Spinal cord (tissue), 10 donors: ENCODE data around the gene MAP3K4. TPM values are rescaled to one million over a fixed set of nuclear protein-coding genes. Genes with fewer than 3 reads are reported as not detected.

ENCODE experiments used
- DNase-seq, 6 donors: peaks; one replicate each; pipeline versions ENCODE4 v3.0.0 to v3.0.0-alpha.2; 2013 to 2015; ENCODE audit warnings: low spot score in 6 of 6, low read depth in 4 of 6
- H3K27ac ChIP-seq: one replicate; pipeline ENCODE4 v1.5.1; 2013; ENCODE audit warnings: low read depth, low read length, control low read depth
- H3K27me3 ChIP-seq: one replicate; pipeline ENCODE4 v1.6.1; 2013; ENCODE audit warnings: low read length; ENCODE audit not compliant: control insufficient read depth, insufficient read depth
- H3K36me3 ChIP-seq: one replicate; pipeline ENCODE4 v1.6.1; 2013; ENCODE audit warnings: low read length; ENCODE audit not compliant: control insufficient read depth, insufficient read depth
- H3K4me1 ChIP-seq: one replicate; pipeline ENCODE4 v1.6.1; 2013; ENCODE audit warnings: low read length; ENCODE audit not compliant: control insufficient read depth, insufficient read depth
- H3K4me3 ChIP-seq: one replicate; pipeline ENCODE4 v1.5.1; 2013; ENCODE audit warnings: low read depth, low read length, control low read depth
- H3K9me3 ChIP-seq: one replicate; pipeline ENCODE4 v1.6.1; 2013; ENCODE audit warnings: low read length; ENCODE audit not compliant: control insufficient read depth, insufficient read depth
- WGBS: methylation state at CpG from one replicate; pipeline ENCODE4 v1.1.5; 2013; ENCODE audit warnings: missing lambda C conversion rate; ENCODE audit not compliant: insufficient coverage; 5-methylcytosine and 5-hydroxymethylcytosine counted together
- polyA plus RNA-seq, 2 donors: library from polyadenylated mRNA; unstranded; fragments of 120-200 nt; gene quantifications; one replicate each; pipeline ENCODE4 v1.2.1, GENCODE V29; 2013; ENCODE audit not compliant: insufficient read length in 2 of 2
- total RNA-seq, 2 donors: library from RNA; depleted of rRNA in 1 of 2; stranded (reverse); fragments of 120-200 nt in 1 of 2; fragments of >200 nt in 1 of 2; gene quantifications; one replicate each; pipeline versions ENCODE4 v1.2.3 to v1.2.4, GENCODE V29; 2013 to 2014
- donor health status: healthy.

Gene MAP3K4
- total and polyA plus RNA-seq, 4 donors, result 32.0 to 48.1 (median 41.6) TPM

- no peaks in the 10 kb centered on the region for H3K27me3 ChIP-seq
- WGBS, result no CpG with 5 or more reads among the region's 8 CpGs
- no peaks in the 10 kb centered on the region for H3K9me3 ChIP-seq
- no peak overlapping the region for H3K4me3 ChIP-seq
- H3K27ac ChIP-seq, result no peak overlapping the region
- DNase-seq, result no peak
- H3K36me3 ChIP-seq, result no peaks in the 10 kb centered on the region
- H3K4me1 ChIP-seq, result no peaks in the 10 kb centered on the region
Observed at GRCh38 chr6:161029195-161029809, 37.7 kb downstream of the MAP3K4 start.

GRCh38 chr6:161031721-161032495 is 40.3 kb downstream of the MAP3K4 start:
- Histone ChIP-seq H3K4me3 (no peak overlapping the region), H3K36me3 (no peaks in the 10 kb centered on the region), H3K27me3 (no peaks in the 10 kb centered on the region), H3K27ac (no peak overlapping the region), H3K4me1 (no peaks in the 10 kb centered on the region), H3K9me3 (no peaks in the 10 kb centered on the region)
- no peak for DNase-seq
- WGBS, result no CpG with 5 or more reads among the region's 3 CpGs

- H3K4me1 ChIP-seq, result no peaks in the 10 kb centered on the region
- H3K9me3 ChIP-seq, result no peaks in the 10 kb centered on the region
- H3K27ac ChIP-seq, result no peak overlapping the region
- H3K36me3 ChIP-seq, result peaks cover 2% of the 10 kb centered on the region
- no peak overlapping the region for H3K4me3 ChIP-seq
- DNase-seq, result no peak
- H3K27me3 ChIP-seq, result no peaks in the 10 kb centered on the region
- WGBS, result 86% methylated on average over 1 of the region's 5 CpGs
Observed at GRCh38 chr6:161033667-161034066, 42.1 kb downstream of the MAP3K4 start.

GRCh38 chr6:161035182-161035980 is 43.8 kb downstream of the MAP3K4 start:
- no peak for DNase-seq
- Histone ChIP-seq H3K9me3 (no peaks in the 10 kb centered on the region), H3K36me3 (peaks cover 2% of the 10 kb centered on the region), H3K27me3 (no peaks in the 10 kb centered on the region), H3K4me1 (no peaks in the 10 kb centered on the region), H3K4me3 (no peak overlapping the region), H3K27ac (no peak overlapping the region)
- WGBS, result 100% methylated on average over 1 of the region's 3 CpGs

GRCh38 chr6:161035981-161036263 is 44.4 kb downstream of the MAP3K4 start:
- H3K27ac ChIP-seq, result no peak overlapping the region
- H3K4me1 ChIP-seq, result peaks cover 2% of the 10 kb centered on the region
- WGBS, result no CpG with 5 or more reads among the region's 3 CpGs
- no peak for DNase-seq
- peaks cover 4% of the 10 kb centered on the region for H3K36me3 ChIP-seq
- no peak overlapping the region for H3K4me3 ChIP-seq
- H3K27me3 ChIP-seq, result no peaks in the 10 kb centered on the region
- H3K9me3 ChIP-seq, result no peaks in the 10 kb centered on the region

- peaks cover 11% of the 10 kb centered on the region for H3K36me3 ChIP-seq
- no peak for DNase-seq
- H3K27ac ChIP-seq, result no peak overlapping the region
- H3K9me3 ChIP-seq, result no peaks in the 10 kb centered on the region
- no peaks in the 10 kb centered on the region for H3K27me3 ChIP-seq
- peaks cover 5% of the 10 kb centered on the region for H3K4me1 ChIP-seq
- 95% methylated on average over 2 of the region's 2 CpGs for WGBS
- H3K4me3 ChIP-seq, result no peak overlapping the region
Observed at GRCh38 chr6:161037873-161038228, 46.3 kb downstream of the MAP3K4 start.

GRCh38 chr6:161038229-161039031 is 46.9 kb downstream of the MAP3K4 start:
- H3K27me3 ChIP-seq, result no peaks in the 10 kb centered on the region
- peaks cover 5% of the 10 kb centered on the region for H3K4me1 ChIP-seq
- WGBS, result 50% methylated on average over 1 of the region's 3 CpGs
- no peak overlapping the region for H3K27ac ChIP-seq
- peaks cover 11% of the 10 kb centered on the region for H3K36me3 ChIP-seq
- DNase-seq, result peak in 2 of 6 donors; percentile 14 to 40
- no peak overlapping the region for H3K4me3 ChIP-seq
- no peaks in the 10 kb centered on the region for H3K9me3 ChIP-seq

- peaks cover 5% of the 10 kb centered on the region for H3K4me1 ChIP-seq
- no peaks in the 10 kb centered on the region for H3K9me3 ChIP-seq
- H3K27ac ChIP-seq, result no peak overlapping the region
- 95% methylated on average over 7 of the region's 7 CpGs for WGBS
- no peaks in the 10 kb centered on the region for H3K27me3 ChIP-seq
- no peak overlapping the region for H3K4me3 ChIP-seq
- DNase-seq, result no peak
- H3K36me3 ChIP-seq, result peaks cover 11% of the 10 kb centered on the region
Observed at GRCh38 chr6:161041274-161041673, 49.7 kb downstream of the MAP3K4 start.

GRCh38 chr6:161044335-161044734 is 52.8 kb downstream of the MAP3K4 start:
- H3K9me3 ChIP-seq, result no peaks in the 10 kb centered on the region
- H3K27me3 ChIP-seq, result no peaks in the 10 kb centered on the region
- H3K4me3 ChIP-seq, result no peak overlapping the region
- peaks cover 5% of the 10 kb centered on the region for H3K4me1 ChIP-seq
- WGBS, result 100% methylated on average over 1 of the region's 2 CpGs
- peaks cover 9% of the 10 kb centered on the region for H3K36me3 ChIP-seq
- no peak overlapping the region for H3K27ac ChIP-seq
- DNase-seq, result no peak
